Breast epithelium (tissue), 4 donors: ENCODE data around the gene PRKCD. TPM values are rescaled to one million over a fixed set of nuclear protein-coding genes. Genes with fewer than 3 reads are reported as not detected.

Experiments used
- DNase-seq, 2 donors: peaks; one replicate each; pipeline ENCODE4 v3.0.0-alpha.2; 2019; ENCODE audit warnings: low spot score in 2 of 2
- H3K27ac ChIP-seq, 2 donors: fragments of 200-600 bp; sonication (generic) in 1 of 2; one replicate each; pipeline ENCODE4 v1.5.1; 2016 to 2019; ENCODE audit warnings: mild to moderate bottlenecking in 1 of 2
- H3K27me3 ChIP-seq, 2 donors: fragments of 200-600 bp; sonication (generic) in 1 of 2; one replicate each; pipeline versions ENCODE4 v1.5.1 to v1.6.0; 2017 to 2019; ENCODE audit warnings: control low read depth in 1 of 2, mild to moderate bottlenecking in 1 of 2
- H3K36me3 ChIP-seq: fragments of 200-600 bp; one replicate; pipeline ENCODE4 v1.5.1; 2019
- H3K4me1 ChIP-seq, 2 donors: fragments of 200-600 bp; sonication (generic); one replicate each; pipeline ENCODE4 v1.5.1; 2016 to 2019; ENCODE audit warnings: control low read depth in 1 of 2
- H3K4me3 ChIP-seq, 3 donors: fragments of 200-600 bp; sonication (generic); 1 replicate in 2 of 3; 2 replicates in 1 of 3; pipeline ENCODE4 v1.5.1; 2016 to 2019; ENCODE audit warnings: mild to moderate bottlenecking in 3 of 3, moderate library complexity in 2 of 3
- H3K9me3 ChIP-seq, 2 donors: fragments of 200-600 bp; sonication (generic) in 1 of 2; one replicate each; pipeline ENCODE4 v1.5.1; 2016 to 2019; ENCODE audit warnings: control low read depth in 1 of 2
- POLR2A ChIP-seq: fragments of 450-650 bp; IDR thresholded peaks from one replicate; pipeline ENCODE4 v1.6.1; 2016; ENCODE audit warnings: antibody characterized with exemption, mild to moderate bottlenecking, moderate library complexity
- POLR2AphosphoS5 ChIP-seq, 3 donors: sonication (generic); formaldehyde crosslinking; IDR thresholded peaks; one replicate each; pipeline ENCODE4 v1.6.1; 2017; ENCODE audit warnings: antibody characterized with exemption in 3 of 3
- intact Hi-C: fragments of 100-400 bp; cut with DNase I; formaldehyde crosslinking; loops from one replicate; pipeline ENCODE4 v1.15.1; 2023; ENCODE audit warnings: low total_unique reads
- total RNA-seq, 3 donors: library from RNA; depleted of rRNA; stranded (reverse); fragments of >200 nt; gene quantifications; one replicate each; pipeline ENCODE4 v1.1.0, GENCODE V29; 2016
- TF ChIP-seq, protein P1 (sequence below), 3 donors: fragments of 450-650 bp; IDR thresholded peaks; one replicate each; pipeline ENCODE4 v1.5.1; 2016 to 2017; ENCODE audit warnings: antibody characterized with exemption in 3 of 3, mild to moderate bottlenecking in 3 of 3, moderate library complexity in 3 of 3

The PRKCD gene
- total RNA-seq, 3 donors from 2014 or later = 14.0 to 36.8 (median 15.1) TPM

DNA sequence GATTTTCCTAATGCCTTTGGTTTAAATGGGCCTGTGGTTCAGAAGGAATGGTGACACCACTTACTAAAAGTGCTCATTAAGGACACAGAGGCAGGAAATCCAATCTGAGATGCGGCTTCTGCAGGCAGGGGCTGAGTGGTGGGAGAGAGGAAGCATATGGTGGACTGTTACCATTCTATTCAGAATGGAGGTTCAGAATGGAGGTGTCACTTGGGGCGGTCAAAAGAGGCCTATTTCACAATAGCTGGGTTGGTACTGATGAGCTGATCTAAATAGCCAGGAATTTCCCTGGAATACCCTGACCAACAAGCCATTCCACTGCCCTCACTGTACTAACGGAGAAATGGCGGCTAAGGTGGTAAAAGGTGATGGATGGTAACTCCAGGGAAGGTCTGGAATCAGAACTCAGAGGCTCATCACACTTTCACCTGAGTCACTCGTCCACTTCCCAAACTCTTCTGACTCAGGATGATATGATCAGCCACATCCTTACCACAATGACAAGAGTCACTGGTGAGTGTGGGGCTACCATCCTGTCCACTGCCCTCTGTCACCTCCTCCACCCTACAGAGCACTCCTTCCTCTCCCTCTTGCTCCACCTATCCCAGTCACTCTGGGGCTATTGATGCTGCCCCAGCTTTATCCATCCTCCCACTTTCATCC lies 46.5 kb upstream of the PRKCD start:
- no peak overlapping the region for H3K27ac ChIP-seq
- H3K27me3 ChIP-seq = no peaks in the 10 kb centered on the region
- H3K4me3 ChIP-seq = no peak overlapping the region
- peaks cover 6% of the 10 kb centered on the region for H3K36me3 ChIP-seq
- no peaks in the 10 kb centered on the region for H3K9me3 ChIP-seq
- TF ChIP-seq POLR2AphosphoS5 (IDR thresholded peaks at IDR 0.05) = no peak
- no peak for TF ChIP-seq POLR2A
- TF ChIP-seq, protein P1, sequence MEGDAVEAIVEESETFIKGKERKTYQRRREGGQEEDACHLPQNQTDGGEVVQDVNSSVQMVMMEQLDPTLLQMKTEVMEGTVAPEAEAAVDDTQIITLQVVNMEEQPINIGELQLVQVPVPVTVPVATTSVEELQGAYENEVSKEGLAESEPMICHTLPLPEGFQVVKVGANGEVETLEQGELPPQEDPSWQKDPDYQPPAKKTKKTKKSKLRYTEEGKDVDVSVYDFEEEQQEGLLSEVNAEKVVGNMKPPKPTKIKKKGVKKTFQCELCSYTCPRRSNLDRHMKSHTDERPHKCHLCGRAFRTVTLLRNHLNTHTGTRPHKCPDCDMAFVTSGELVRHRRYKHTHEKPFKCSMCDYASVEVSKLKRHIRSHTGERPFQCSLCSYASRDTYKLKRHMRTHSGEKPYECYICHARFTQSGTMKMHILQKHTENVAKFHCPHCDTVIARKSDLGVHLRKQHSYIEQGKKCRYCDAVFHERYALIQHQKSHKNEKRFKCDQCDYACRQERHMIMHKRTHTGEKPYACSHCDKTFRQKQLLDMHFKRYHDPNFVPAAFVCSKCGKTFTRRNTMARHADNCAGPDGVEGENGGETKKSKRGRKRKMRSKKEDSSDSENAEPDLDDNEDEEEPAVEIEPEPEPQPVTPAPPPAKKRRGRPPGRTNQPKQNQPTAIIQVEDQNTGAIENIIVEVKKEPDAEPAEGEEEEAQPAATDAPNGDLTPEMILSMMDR (IDR thresholded peaks at IDR 0.05) = no peak
- H3K4me1 ChIP-seq = peaks cover 0 to 3% of the 10 kb centered on the region in 2 donors
- no peak for DNase-seq
- intact Hi-C loops = loop anchor here (5.0 kb wide), 1 partner anchor 83 kb away; no protein-coding TSS in a partner anchor

DNA sequence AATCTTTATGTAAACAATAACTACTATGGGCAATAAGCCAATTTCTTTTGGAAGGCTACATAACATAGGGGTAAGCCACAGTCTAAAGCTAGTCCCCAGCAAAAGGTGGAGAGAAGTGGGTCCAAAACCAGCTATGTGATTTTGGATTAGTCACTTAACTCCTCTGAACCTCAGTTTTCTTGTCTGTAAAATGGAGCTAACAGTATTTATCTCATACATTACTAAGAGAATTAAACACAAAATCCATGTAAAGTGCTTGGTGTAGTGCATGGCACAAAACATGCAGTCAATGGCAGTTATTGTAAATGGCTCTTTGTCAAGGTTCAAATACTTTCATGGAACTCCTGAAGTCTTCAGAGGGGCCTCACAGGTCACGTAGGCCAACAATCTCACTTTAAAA lies 44.1 kb upstream of the PRKCD start:
- intact Hi-C loops = no loop called here
- Histone ChIP-seq H3K4me3 (no peak overlapping the region), H3K27ac (no peak overlapping the region), H3K27me3 (no peaks in the 10 kb centered on the region), H3K9me3 (no peaks in the 10 kb centered on the region), H3K36me3 (peaks cover 9% of the 10 kb centered on the region), H3K4me1 (no peaks in the 10 kb centered on the region)
- DNase-seq = no peak
- no peak for TF ChIP-seq POLR2AphosphoS5 (IDR thresholded peaks at IDR 0.05)
- TF ChIP-seq, protein P1 (IDR thresholded peaks at IDR 0.05) = no peak
- no peak for TF ChIP-seq POLR2A

DNA sequence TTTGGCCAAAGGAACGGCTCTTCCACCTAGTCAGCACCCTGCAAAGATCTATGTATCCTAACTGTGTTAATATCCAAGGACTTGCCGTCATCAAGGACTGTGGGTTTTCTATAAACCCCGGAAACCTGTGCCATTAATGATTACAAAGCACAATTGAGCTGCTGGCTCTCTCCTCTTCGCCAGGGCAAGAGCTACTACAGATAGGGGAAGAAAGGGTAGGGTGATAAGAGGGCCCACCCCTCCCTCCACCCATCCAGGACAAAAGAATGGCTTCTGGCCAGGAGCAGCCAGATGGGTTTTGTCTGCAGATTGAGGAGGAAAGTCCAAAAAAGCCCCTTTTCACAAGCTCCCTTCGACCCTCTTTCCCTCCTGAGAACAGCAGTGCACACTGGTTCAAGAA lies 40.7 kb upstream of the PRKCD start:
- Histone ChIP-seq H3K27me3 (no peaks in the 10 kb centered on the region), H3K4me3 (no peak overlapping the region), H3K9me3 (no peaks in the 10 kb centered on the region), H3K27ac (no peak overlapping the region), H3K4me1 (no peaks in the 10 kb centered on the region), H3K36me3 (peaks cover 15% of the 10 kb centered on the region)
- no peak for TF ChIP-seq POLR2AphosphoS5 (IDR thresholded peaks at IDR 0.05)
- no peak for TF ChIP-seq POLR2A
- TF ChIP-seq, protein P1 (IDR thresholded peaks at IDR 0.05) = no peak
- no peak for DNase-seq
- intact Hi-C loops = no loop called here

DNA sequence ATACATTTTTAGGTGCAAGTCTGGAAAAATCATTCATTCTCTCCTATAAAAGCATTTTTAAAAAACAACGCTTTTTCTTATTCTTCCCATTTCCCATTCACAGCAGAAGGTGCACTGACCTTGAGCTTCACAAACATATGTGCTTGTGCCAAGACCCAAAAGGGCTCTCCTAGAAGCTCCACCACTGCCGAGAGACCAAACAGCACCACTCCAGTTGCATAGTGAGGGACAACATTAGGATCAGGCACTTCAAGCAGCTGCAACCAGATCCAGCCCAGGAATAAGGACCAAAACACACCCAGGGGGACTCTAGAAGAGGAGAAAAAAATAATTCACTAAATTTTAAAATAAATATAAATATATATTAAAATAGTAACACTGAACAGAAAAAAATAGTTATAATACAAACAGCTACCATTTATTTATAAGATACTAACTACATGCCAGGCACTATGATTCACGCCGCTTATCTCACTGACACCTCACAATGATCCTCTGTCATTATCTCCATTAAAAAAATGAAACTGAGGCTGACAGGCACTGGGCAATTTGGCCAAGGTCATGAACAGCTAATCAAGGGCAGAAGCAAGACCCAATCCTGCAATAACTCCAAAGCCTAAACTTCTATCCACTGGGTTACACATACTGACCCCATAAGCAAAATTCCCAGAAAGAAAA lies 38.6 kb upstream of the PRKCD start:
- no peak for DNase-seq
- Histone ChIP-seq H3K4me3 (no peak overlapping the region), H3K9me3 (no peaks in the 10 kb centered on the region), H3K4me1 (no peaks in the 10 kb centered on the region), H3K36me3 (peaks cover 15% of the 10 kb centered on the region), H3K27me3 (no peaks in the 10 kb centered on the region), H3K27ac (no peak overlapping the region)
- intact Hi-C loops = no loop called here
- TF ChIP-seq, protein P1 (IDR thresholded peaks at IDR 0.05) = no peak
- TF ChIP-seq POLR2AphosphoS5 (IDR thresholded peaks at IDR 0.05) (no peak), POLR2A (no peak)

DNA sequence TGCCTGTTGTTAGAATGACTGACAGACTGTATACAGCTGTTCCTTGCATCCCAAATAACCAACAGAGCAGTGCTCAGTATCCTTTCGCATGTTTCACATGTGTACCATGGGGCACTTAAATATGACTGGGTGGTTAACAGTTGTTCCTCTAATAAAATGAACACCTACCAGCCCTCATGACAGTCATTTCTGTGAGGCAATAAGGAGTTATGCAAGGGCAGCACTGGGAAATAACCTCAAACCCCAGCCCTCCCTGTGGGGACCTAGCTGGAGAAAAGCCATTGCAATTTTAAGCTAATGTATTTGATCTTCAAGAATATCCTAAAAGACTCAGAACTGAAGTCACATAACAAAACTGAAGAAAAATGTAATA lies 38.1 kb upstream of the PRKCD start:
- H3K4me3 ChIP-seq = no peak overlapping the region
- no peaks in the 10 kb centered on the region for H3K4me1 ChIP-seq
- TF ChIP-seq POLR2A (no peak), POLR2AphosphoS5 (IDR thresholded peaks at IDR 0.05) (no peak)
- TF ChIP-seq, protein P1 (IDR thresholded peaks at IDR 0.05) = no peak
- H3K9me3 ChIP-seq = no peaks in the 10 kb centered on the region
- DNase-seq = no peak
- H3K27ac ChIP-seq = no peak overlapping the region
- H3K36me3 ChIP-seq = peaks cover 15% of the 10 kb centered on the region
- intact Hi-C loops = no loop called here
- no peaks in the 10 kb centered on the region for H3K27me3 ChIP-seq
